AG09319 (cell line): ENCODE results near the gene CAPN15.

Source experiments
- DNase-seq: peaks from one replicate; pipeline ENCODE4 v3.0.0-alpha.2; 2010; ENCODE audit warnings: low read depth; ENCODE audit errors: extremely low read depth
- TF ChIP-seq, protein P1 (sequence below): IDR thresholded peaks from 2 replicates; pipeline ENCODE4 v1.5.1; 2011; ENCODE audit warnings: low read depth, mild to moderate bottlenecking, inconsistent platforms, low read length, moderate library complexity

Gene CAPN15

DNA sequence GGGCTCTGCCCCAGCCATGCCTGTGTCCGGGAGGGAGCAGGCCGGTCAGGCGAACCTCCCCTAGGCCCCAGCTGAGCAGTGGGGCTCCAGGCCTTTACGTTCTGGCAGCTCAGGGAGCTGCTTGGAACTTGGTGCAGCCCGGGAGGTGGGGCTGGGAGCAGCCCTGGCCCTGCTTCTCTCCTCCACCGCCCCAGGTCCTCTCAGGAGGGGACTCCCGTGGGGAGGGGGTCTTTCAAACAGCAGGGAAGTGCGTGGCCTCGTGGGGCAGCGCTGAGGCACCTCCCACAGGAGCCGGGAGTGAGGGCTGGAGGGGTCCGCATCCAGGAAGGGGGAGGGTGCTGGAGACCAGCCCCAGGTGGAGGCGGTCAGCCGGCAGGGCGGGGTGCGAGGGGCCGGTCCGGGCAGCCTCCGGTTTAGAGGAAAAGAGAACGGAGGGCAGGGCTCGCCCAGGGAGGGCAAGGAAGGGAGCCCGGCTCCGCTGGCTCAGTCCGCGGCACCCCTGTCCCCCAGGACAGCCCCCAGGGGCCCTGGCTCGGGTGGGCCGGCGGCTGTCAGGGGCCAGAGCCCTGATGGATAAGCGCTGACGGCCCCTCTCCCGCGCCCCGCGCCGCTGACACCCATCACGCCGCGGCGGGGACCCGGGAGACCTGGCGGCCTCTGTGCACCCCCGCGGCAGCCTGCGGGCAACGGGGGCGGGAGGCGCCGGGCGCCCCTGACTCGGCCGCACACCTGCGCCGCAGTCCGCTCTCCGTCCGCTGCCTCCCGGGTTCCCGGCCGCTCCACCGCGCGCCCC, 32.1 kb downstream of the CAPN15 start:
- DNase-seq: no peak
- TF ChIP-seq, protein P1, sequence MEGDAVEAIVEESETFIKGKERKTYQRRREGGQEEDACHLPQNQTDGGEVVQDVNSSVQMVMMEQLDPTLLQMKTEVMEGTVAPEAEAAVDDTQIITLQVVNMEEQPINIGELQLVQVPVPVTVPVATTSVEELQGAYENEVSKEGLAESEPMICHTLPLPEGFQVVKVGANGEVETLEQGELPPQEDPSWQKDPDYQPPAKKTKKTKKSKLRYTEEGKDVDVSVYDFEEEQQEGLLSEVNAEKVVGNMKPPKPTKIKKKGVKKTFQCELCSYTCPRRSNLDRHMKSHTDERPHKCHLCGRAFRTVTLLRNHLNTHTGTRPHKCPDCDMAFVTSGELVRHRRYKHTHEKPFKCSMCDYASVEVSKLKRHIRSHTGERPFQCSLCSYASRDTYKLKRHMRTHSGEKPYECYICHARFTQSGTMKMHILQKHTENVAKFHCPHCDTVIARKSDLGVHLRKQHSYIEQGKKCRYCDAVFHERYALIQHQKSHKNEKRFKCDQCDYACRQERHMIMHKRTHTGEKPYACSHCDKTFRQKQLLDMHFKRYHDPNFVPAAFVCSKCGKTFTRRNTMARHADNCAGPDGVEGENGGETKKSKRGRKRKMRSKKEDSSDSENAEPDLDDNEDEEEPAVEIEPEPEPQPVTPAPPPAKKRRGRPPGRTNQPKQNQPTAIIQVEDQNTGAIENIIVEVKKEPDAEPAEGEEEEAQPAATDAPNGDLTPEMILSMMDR: no peak

DNA sequence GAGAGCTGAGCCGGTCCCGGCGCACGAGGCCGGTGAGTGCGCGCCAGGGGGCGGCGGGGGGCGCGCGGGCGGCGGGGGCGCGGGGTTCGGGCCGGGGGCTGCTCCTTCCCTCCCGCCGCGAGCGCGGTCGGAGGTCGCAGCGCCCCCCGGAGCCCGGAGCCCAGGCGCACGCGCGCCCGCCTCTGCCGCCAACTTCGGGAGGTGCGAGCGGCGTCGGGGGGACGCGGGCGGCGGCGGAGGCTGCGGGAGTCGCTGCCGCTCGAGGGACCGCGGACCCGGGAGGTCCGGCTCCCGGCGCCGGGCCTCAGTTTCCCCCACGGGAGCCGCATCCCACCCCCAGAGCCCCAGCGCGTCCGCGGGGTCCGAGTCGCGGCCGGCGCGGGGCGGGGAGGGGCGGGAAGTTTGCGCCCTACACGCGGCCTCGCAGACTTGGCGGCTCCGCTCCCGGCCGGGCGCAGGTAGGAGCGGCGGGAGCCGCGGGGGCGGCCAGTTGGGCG, 32.7 kb downstream of the CAPN15 start, which contains the start of gene PRR35:
Gene PRR35, plus strand, starts transcription at position 191 of the 497 bp plus-strand sequence. CDS start 2,901 bp downstream, outside the sequence.
- TF ChIP-seq, protein P1: no peak

DNA sequence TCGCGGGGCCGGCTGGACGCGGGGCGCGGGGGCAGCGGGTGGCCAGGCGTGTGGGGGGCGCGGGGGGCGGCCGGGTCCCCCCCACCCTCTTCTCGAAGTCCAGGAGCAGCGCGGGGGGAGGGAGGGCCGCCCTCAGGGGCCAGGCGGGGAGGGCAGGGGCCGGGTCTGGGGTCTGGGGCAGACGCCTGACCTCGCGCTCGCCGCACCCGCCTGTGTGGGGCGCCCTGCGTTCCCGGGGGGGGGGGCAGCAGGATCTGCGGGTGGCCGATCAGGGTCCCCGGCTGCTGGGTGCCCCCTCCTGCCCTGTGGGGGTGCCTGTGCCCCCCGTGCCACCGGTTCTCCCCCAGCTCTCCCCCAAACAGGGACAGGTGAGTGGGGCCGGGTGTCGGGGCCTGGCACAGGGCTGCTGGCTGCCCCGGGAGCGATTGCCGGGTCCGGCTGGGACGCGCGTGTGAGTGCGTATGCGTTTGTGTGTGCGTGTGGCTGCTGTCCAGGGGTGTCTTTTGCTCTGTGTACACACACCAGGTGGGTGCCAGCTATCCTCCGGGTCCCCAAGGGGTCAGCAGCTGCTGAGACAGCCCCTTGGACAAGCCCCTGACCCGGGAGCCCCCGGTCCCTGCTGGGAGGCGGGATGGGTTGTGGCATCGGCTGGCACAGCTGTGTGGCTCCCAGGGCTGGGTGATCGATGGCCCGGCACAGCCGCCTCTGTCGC, 33.3 kb downstream of the CAPN15 start:
- no peak for DNase-seq
- TF ChIP-seq, protein P1: no peak

More for the DNA sequence above, 32.7 kb downstream of the CAPN15 start, which contains the start of gene PRR35:
- DNase-seq: no peak

DNA sequence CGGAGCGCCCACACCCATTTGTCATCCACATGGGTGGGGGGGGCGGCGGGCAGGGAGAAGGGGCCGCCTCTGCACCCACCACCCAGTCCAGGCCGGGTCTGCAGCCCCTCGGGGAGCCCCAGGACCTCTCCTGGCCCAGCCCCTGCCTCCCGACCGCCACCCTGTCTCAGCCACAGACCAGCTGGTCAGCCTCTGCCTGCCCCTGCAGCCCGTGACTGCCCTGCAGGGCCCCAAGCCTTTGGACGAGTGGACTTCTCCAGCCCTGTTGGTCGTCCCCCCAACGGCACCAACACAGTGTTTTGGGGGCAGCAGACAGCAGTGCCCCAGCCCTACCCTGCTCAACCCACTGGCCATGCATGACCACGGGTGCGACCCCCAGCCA, 33.9 kb downstream of the CAPN15 start:
- TF ChIP-seq, protein P1: no peak
- DNase-seq: no peak

DNA sequence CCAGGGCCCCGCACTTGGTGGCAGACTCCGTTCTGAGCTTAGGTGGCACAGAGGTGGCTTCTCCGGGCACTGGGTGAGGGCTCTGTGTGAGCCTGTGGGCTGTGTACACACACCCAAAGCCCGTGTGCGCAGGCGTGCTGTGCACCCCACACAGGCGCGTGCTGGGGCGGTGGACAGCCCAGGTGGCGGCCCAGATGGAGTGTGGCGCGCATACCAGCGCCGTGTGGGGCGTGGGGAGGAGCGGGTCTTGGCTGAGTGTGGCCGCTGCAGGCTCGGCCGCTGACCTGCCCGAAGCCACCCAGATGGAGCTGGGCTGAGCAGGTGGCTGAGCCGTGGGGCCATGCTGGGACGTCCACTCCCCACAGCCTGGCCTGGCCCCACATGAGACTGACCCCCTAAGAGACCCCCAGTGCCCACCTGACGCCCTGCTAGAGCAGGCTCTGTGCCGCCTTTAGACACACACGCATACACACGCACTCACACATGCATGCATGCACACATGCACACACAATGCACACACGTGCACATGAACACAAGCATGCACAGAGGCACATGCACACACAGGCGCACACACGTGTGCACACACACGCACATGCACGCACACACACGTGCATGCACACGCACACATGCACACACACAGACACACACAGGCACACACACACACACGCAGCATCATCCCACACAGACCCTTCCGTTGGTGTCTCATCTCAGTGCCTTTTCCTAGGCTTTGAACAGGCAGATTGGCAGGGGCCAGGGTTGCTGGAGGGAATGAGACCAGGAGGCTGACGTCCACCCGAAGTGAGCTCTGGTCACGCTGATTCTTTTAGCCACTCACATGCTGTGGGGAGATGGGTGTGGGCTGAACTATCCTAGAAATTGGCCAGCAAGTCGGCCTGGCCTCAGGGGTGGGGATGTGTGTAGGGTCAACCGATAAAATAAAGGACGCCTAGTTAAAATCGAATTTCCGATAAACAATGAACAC, 34.7 kb downstream of the CAPN15 start:
- no peak for DNase-seq

DNA sequence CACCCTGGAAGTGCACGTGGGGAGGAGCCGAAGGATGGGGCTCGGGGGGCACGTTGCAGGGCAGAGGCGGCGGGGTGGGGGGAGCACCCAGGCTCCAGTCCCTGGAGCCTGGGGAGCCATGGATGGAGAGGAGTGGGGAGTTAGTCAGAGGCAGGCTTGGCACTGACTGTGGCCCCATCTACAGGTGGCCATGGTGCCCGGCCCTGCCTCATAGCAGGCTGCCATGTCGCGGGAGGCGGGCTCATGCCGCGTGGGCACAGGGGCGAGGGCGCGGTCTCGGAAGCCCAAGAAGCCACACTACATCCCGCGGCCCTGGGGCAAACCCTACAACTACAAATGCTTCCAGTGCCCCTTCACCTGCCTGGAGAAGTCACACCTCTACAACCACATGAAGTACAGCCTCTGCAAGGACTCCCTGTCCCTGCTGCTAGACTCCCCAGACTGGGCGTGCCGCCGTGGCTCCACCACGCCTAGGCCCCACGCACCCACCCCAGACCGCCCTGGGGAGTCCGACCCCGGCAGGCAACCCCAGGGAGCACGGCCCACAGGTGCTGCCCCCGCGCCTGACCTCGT, 35.6 kb downstream of the CAPN15 start:
- TF ChIP-seq, protein P1: no peak
- no peak for DNase-seq

More for the DNA sequence above, 34.7 kb downstream of the CAPN15 start:
- TF ChIP-seq, protein P1: no peak
